ENCODE results near the gene PPP4R2.

Gene PPP4R2

DNA sequence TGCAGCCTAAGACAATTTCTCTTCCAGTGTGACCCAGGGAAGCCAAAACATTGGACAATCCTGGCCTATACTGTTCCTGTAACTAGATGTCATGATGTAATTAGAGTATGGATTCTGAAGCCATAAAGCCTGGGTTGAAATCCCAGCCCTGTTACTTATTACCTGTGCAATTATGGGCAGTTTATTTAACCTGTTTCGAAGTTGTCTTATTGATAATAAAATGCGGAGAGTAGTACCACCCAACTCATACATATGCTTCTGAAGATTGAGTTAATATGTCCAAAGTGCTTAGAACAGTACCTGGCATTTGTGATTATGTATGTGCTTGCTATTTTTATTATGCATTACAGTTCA is 30.1 kb downstream of the PPP4R2 start:
- no peak for DNase-seq

DNA sequence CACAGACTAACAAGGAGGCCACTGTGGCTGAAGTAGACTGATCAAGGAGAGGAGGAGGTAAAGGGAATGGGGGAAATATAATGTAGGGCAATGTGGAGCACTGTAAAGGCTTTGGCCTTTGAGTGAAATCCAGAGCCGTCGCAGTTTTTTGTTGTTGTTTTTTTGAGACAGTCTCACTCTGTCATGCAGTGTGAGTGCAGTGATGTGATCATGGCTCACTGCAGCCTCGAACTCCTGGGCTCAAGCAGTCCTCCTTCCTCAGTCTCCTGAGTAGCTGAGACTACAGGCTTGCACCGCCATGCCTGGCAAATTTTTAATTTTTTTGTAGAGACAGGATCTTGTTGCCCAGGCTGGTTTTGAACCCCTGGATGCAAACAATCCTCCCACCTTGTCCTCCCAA is 32.2 kb downstream of the PPP4R2 start:
- no peak for DNase-seq

DNA sequence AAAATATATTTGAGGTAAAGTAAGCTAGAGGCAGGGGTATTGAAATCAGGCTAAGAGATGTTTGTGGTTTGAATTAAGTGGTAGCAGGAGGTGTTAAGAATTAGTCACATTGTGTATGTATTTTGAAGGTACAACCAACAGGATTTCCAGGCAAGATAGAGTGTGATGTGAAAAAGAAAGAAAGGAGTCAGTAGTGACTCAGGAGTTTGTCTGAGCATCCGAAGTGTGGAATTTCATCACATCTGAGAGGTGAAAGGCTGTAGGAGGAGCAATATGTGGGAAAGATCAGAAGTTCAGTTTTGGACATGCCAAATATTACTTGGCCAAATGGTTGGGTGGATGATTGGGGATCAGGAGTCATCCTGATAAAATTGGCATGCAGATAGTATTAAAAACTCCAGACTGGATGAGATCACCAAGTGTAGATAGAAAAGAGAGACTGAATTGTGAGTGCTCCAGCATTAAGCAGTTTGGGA is 32.7 kb downstream of the PPP4R2 start:
- peak; percentile 95 for DNase-seq

DNA sequence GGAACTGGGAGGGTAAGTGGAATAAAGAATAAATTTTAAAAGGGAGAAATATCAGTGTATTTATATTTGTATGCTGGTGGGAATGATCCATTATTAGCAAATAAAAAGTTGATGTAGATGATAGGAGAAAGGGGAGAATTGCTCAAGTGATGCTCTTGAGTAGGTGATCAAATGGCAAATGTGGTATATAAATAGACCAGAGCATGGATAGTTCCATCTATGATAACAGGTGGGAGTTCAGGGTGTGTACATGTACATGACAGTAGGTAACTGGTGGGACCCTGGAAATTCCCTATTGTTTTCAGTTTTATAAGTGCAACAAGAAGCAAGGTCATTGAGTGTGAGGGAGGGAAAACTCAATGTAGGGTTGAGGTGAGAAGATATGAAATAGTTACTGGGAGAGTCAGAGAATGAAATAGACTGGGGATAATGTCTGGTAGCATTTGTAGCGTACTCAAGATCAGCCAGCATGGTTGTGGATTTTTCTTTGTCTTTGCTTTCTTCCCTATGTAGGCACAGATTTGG is 33.5 kb downstream of the PPP4R2 start:
- no peak for DNase-seq

DNA sequence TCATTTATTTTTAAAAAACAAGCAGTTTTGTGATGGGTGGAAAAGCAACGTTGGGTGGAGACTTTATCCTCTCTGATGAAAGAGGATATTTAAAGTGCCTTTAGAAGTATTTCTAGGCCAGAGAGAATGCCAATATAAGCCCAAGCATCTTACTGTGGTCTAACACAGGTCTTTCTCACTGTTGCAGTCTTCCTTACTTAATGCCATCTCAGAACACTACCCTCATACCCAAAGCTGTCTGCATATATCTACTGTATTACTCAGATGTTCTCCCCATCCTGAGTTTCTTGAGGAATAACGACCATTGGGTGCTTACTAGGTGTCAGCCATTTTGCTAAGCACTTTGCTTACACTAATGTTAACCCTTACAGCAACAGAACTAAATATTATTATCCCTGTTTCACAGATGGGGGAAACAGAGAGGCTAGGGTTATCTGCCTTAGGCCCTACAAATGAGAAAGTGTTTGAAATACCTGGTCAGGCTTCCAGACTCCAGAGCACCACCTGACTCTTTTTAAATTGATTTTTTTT is 35.0 kb downstream of the PPP4R2 start:
- DNase-seq: no peak

DNA sequence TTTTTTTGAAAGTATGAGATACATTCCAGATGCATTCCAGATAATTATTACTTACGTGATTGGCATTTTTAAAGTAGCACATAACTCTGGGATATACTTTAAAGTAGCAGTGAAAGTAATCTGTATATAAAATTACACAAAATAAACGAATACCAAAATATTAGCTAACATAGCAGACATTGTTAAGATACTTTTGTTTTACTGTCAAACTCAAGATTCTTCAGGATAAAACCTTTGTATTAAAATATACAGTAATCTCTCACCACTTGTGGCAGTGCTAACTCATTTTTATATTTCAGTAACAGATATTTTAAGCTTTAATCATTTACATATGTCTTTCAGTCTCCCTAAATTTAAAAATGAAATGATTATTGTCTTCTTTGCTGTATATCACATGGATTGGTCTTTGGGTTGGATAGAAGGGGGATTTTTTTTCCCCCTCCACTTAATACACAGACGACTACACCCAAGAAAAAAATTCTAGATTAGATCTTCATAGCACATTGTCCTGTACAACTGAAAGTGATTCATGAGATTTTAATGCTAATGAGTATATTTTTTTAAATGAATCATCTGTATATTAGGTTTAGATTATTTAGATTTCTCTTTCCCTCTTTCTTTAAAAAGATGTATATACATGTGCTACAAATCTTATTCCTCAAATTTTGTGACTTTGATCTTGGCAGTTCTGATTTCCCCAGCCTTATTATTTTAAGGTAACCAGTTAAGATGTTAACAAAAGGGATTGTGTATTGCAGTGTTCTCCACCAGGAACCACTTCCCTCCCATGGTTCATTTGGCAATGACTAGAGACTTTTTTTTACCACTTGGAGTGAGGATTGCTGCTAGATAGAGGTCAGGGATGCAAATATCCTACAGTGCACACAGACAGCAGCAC is 40.3 kb downstream of the PPP4R2 start:
- DNase-seq: peak; percentile 72

DNA sequence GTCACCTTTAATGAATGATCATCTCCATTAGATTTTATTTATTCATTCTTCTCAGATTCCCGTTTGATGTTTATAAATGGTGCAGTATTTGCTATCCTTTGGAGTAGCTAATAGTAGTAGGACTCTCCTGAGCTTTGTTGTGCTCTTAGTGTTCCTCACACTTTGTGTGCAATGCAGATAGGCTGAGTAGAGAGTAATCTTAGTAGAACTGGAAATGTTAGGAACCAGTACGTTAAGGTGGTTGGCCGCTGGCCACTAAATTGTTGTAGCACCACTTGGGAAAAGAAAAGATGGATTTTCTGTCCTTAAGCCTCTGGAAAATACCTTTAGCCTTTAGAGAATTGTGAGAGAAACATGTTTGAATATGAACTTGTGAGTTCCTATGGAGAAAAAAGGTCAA is 44.9 kb downstream of the PPP4R2 start:
- no peak for DNase-seq

DNA sequence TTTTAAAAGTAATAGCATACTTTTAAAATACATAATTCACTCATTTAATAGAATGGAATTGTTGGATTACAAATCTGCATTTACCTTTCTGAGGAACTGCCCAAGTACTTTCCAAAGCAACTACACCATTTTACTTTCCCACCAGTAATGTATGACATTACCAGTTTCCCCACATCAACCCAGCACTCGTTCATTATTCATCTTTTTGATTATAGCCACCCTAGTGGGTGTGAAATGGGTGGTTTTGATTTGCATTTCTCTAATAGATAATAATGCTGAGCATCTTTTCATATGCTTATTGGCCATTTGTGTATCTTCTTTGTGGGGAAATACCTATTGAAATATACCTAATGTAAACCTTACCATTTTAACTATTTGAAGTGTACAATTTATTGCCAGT is 46.8 kb downstream of the PPP4R2 start:
- no peak for DNase-seq

DNA sequence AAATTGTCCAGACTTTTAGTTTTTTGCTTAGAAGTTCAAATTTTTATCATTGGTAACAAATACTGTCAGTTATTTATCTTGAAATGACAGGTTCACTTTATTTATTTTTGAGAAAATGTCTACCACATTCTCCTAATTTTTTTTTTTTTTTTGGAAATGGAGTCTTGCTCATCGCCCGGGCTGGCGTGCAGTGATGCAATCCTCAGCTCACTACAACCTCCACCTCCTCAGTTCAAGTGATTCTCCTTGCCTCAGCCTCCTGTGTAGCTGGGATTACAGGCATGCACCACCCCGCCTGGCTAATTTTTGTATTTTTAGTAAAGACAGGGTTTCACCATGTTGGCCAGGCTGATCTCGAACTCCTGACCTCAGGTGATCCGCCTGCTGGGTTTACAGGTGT is 48.8 kb downstream of the PPP4R2 start:
- no peak for DNase-seq

DNA sequence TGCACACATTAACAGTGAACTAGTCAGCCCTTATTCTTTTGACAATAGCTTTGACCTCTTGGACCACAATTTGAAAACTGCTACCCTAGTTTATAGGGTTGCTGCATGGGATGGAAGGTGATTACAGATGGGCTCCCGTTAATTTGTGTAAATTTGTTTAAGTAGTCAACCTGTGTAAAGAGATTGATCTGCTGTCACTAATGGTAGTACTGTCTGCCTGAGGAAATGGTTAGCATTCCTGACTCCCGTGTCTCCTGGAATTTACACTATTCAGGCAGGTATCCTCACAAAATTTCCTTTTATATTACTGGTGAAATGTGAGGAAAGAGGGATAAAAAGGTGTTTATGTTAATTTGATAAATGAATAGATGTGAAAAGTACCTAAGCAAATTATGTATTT is 49.6 kb downstream of the PPP4R2 start:
- no peak for DNase-seq

DNA sequence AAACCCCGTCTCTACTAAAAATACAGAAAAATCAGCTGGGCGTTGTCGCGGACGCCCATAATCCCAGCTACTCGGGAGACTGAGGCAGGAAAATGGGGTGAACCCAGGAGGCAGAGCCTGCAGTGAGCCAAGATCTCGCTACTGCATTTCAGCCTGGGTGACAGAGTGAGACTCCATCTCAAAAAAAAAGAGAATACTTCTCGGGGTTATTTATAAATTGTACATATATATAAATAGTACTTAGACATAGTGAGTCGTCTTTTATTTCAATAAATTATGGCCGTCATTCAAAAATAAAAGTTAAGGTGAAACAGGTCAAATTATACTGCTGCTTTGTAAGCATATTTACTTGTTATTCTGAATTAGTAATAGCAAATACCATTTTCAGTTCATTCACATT is 52.7 kb downstream of the PPP4R2 start:
- DNase-seq: no peak

DNA sequence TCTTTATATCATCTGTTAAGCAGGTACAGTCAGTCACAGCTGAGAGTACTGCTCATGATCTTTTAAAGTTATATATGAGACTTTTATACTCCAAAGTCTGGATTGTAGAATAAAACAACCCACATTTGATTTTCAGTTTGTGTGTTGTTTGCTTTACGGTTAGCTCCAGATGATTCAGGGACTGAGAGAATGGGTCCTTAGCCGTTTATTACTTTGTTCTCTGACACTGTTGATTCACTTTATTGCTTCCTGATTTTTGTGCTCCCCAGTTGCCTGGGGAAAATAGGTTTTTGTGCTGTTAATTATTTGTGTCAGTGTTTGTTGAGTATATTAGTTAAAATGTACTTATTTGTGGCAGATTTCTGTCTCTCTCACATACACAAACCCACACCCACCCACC is 56.2 kb downstream of the PPP4R2 start:
- DNase-seq: peak; percentile 31

DNA sequence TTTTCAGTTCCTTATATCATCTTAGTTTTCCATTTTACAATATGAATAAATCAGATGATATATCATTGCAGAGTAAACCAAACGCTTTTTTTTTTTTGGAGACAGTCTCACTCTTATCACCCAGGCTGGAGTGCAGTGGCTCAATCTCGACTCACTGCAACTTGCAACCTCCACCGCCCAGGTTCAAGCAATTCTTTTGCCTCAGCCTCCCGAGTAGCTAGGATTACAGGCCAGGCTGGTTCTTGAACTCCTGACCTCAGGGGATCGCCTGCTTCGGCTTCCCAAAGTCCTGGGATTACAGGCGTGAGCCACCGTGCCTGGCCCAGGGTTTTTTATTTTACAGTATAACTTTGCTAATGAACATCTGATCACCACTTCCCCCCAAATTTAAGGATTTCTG is 59.0 kb downstream of the PPP4R2 start:
- no peak for DNase-seq

DNA sequence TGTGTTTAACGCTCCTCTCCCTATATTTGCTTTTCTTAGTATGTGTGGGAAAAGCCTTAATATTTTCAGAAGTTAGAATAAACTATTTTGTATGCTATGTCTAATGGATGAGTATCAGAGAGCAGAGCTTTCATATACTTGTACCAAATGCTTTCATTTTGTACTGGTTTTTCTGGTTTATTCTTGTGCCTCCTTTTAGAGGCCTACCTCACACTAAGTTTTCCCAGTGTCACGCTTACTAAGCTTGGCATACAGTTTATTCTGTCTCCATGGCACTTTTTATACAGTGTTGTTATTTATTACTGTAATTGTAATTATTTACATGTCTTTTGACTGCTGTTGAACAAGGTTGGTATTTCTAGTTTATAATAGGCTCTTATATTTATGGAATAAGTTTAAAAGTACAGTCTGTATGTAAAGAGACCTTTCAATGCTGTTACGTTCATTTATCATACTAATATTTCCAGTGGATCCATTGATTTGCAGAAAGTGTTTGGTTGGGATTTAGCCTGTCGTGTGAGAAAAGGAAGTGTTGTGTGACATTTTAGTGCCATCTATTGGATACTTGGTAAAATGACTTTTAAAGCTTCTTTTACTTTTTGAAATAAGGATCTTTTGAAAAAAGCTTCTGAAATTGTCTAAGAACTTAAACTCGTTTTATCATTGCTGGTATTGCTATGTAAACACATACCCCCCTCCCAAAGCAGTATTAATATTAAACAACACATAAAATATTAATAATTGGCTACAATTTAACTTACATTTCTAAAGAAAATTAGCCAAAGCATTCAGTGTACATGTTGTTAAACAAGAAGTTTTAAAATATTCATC is 59.6 kb downstream of the PPP4R2 start:
- DNase-seq: peak; percentile 58

DNA sequence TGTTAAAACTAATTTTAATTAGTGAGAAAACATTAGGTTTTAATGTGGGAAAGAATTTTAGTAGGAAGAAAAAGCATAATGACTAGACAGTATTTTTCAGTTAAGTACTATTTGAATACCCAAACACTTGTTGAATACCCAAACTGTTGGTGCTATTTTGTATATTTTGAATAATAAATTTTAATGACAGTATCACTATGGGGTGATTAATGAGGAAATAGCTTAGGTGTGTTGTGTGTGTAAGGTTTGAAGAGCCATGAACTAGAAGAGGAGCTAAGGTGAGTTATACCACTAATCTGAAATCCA is 60.2 kb downstream of the PPP4R2 start:
- DNase-seq: no peak

DNA sequence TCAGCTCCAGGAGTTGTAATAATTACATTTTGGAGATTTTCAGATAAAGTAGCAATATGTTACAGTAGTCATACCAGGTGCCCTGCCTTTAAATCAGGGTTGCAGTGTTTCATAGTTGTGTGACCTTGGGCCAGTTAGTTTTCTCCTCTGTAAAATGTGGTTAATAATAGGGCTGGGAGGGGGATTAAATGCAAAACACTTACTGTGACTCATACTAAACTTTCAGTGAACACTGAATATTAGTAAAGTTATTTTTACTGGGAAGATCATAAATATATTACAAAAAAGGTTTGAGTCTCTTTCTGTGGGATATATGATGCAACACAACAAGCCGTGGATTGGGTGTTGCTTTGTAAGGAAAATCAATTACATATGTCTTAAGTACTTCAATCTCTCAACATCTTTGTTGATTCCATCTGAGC is 63.7 kb downstream of the PPP4R2 start:
- peak; percentile 50 for DNase-seq

DNA sequence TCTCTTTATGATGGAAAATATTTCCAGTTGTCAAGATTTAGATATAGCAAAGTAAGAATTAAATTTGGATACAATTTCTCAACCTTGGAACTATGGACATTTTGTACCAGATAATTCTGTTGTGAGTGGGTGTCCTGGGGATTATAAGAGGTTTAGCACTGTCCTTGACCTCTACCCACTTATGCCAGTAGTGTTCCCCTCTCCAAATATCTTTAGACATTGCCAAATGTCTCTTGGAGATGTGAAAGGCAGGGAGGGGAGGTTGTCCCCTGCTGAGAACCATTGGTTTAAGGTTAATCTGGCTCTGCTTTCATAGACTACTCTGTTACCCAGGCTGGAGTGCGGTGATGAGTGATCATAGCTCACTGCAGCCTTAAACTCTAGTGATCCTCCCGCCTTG is 64.8 kb downstream of the PPP4R2 start, which contains the start of gene EBLN2:
EBLN2 (plus strand) TSS at position 244 of the 400 bp plus-strand sequence. CDS start 423 bp downstream, outside the sequence.
- no peak for DNase-seq

DNA sequence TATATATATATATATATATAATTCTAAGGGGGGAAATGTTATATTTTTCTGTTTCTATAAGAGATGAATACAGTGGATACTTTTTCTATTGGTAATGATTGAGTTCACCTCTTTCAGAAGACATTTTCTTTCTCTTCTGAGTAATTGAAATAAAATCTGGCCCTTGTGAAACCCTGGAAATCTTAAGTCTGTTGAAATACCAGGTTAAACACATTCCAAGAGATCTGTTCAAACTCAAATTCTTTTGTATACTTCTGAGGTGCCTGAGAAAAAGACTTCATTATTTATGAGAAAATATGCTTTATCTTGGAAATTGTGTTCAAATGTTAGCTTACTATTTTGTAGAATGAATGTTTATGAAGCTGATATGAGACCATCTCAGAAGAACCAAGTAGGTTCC is 69.6 kb downstream of the PPP4R2 start:
- DNase-seq: peak; percentile 23

DNA sequence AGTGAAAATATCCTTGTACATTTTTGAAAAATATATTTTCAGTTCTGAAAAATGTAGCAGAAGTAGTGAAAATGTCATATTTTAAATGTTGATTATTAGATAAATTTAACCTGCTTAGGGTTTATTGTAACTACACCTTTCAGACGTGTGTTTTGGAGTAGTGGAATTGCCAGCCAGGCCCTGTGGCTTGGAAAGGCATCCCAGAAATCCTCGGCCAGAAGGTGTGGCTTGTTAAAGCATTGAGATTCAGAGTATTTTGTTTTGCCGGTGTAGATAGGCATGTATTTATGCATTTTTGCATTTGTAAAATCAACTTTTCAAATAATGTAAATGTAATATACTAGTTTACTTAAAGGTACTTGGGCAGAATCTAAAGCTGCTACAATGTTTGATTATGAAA is 71.8 kb downstream of the PPP4R2 start:
- DNase-seq: no peak

DNA sequence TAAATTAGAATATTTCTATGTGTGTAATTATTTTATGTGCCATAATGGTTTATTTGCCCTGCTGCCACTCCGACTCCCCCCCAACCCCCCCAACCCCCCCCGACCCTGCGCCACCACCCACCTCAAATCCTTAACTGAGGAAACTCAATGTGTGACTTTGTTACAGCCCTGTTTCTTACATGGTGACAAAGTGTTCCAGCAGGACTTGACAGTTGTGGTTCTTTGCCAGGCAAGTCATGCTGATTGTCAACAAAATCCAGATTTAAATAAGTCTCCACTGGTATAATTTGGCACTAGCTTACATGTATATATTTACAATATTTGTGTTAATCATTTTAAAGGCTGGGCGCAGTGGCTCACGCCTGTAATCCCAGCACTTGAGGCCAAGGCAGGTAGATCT is 72.6 kb downstream of the PPP4R2 start:
- DNase-seq: no peak

DNA sequence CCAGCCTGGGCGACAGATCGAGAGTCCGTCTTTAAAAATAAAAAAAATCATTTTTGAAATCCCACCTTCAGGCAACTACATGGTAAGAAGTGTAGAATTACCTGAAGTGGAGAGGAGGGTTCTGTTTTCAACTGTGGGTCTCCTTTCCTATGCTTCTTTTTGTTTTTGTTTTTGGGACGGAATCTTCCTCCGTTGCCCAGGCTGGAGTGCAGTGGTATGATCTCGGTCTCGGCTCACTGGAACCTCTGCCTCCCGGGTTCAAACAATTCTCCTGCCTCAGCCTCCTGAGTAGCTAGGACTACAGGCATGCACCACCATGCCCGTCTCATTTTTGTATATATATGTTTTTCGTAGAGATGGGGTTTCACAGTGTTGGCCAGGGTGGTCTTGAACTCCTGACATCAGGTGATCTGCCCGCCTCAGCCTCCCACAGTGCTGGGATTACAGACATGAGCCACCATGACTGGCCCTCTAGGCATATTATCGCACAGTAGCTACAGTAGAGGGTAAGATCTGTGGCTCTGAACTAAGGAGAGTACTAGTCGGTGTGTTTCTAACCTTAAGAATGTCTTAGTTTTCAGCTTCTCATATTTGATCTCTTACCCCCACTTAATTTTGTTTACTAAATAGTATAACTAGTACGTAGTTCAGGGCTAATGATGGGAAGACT is 73.3 kb downstream of the PPP4R2 start:
- no peak for DNase-seq

DNA sequence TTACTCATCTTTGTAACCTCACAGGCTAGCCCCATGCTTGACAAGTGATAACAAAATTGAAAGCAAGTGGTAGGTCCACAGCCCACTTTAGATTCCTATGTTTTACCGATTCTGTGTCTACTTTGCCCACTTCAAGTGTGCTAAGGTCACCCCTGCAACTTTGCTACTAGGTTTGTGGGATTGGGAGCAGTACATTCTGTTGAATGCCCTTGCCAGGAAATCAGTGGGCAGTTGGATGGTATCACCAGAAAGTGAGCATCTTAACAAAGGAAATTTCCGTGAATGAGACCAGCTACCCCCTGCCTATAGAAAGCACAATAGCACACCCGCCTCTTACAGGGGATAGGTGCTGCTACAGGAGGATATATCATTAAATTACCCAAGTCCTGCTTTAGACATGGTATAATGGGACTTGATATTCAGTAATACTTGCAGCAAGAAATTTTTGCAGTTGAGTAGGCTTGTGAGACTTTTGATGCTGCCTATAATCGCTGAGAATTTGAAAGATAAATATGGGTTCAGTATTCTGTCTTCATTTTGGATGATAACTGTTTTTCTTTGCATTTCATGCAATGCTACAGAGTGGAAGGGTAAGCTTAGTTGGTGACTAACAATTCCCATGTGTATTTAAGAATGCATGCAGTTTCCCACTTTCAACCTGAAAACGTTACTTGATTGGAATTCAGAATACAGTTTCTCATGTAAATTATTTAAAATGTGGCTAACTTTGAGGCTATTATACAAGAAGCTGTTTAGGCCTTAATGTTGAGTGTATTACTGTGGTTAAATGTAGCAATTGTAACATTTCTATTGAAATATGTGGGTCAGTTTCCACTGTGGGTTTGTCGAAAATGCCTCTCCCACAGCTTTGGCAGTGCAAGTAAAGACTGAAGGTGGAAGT is 74.3 kb downstream of the PPP4R2 start:
- DNase-seq: peak; percentile 46
